Skeletal muscle tissue (tissue), 4 donors: ENCODE measurements around the gene SGTB. TPM values are rescaled to one million over a fixed set of nuclear protein-coding genes. Genes with fewer than 3 reads are reported as not detected.
A peak's percentile ranks its signal among the peaks of the same experiment; 100 is the strongest.
"Not testable (repeated sequence)": the region's sequence is repeated elsewhere in the genome, so short reads cannot be mapped to it uniquely, and the experiment has no call there.

ENCODE experiments used
- H3K27ac ChIP-seq: one replicate; pipeline ENCODE4 v1.7.0; 2013; ENCODE audit warnings: mild to moderate bottlenecking, low read depth, low read length, inconsistent platforms
- H3K27me3 ChIP-seq, 3 donors: one replicate each; pipeline ENCODE4 v1.7.0; 2013; ENCODE audit warnings: low read length in 3 of 3; ENCODE audit not compliant: control insufficient read depth in 3 of 3, insufficient read depth in 3 of 3
- H3K36me3 ChIP-seq, 3 donors: one replicate each; pipeline ENCODE4 v1.7.0; 2013; ENCODE audit warnings: low read length in 3 of 3; ENCODE audit not compliant: control insufficient read depth in 3 of 3, insufficient read depth in 3 of 3
- H3K4me1 ChIP-seq, 3 donors: one replicate each; pipeline ENCODE4 v1.7.0; 2013; ENCODE audit warnings: low read length in 3 of 3, mild to moderate bottlenecking in 3 of 3; ENCODE audit not compliant: control insufficient read depth in 3 of 3, insufficient read depth in 3 of 3
- H3K4me3 ChIP-seq, 3 donors: one replicate each; pipeline ENCODE4 v1.7.0; 2013; ENCODE audit warnings: low read length in 3 of 3
- H3K9ac ChIP-seq, 3 donors: one replicate each; pipeline ENCODE4 v1.7.0; 2013; ENCODE audit warnings: low read length in 3 of 3, mild to moderate bottlenecking in 3 of 3, moderate library complexity in 2 of 3, low read depth in 1 of 3
- H3K9me3 ChIP-seq, 3 donors: one replicate each; pipeline ENCODE4 v1.7.0; 2013; ENCODE audit warnings: low read length in 3 of 3; ENCODE audit not compliant: control insufficient read depth in 3 of 3
- total RNA-seq: library from RNA; depleted of rRNA; stranded (reverse); fragments of >200 nt; gene quantifications from one replicate; pipeline ENCODE4 v1.2.3, GENCODE V29; 2014
- donor health status: Osteomylitis.

Gene SGTB
- total RNA-seq, 1 donor from 2014 or later, result 4.2 TPM

- Histone ChIP-seq H3K36me3 (peaks cover 5 to 25% (median 7%) of the 10 kb centered on the region in 3 donors), H3K27me3 (no peaks in the 10 kb centered on the region), H3K27ac (no peak overlapping the region), H3K4me1 (no peaks in the 10 kb centered on the region), H3K9ac (no peak overlapping the region), H3K9me3 (no peaks in the 10 kb centered on the region), H3K4me3 (no peak overlapping the region)
These were observed 39.8 kb downstream of the SGTB start for GRCh38 chr5:65682148-65682547.

DNA sequence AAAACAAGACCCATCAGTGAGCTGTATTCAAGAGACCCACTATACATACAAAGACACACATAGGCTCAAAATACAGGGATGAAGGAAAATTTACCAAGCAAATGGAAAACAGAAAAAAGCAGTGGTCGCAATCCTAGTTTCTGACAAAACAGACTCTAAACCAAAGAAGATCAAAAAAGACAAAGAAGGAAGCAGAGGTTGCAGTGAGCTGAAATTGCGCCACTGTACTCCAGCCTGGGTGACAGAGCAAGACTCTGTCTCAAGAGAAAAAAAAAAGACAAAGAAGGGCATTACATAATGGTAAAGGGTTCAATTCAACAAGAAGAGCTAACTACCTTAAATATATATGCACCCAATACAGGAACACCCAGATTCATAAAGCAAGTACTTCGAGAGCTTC, 45.9 kb downstream of the SGTB start:
- not testable (repeated sequence) for H3K27ac ChIP-seq, H3K9me3 ChIP-seq, H3K9ac ChIP-seq, H3K4me3 ChIP-seq, H3K4me1 ChIP-seq, H3K27me3 ChIP-seq
- peaks cover 0 to 17% (median 2%) of the 10 kb centered on the region in 3 donors for H3K36me3 ChIP-seq

DNA sequence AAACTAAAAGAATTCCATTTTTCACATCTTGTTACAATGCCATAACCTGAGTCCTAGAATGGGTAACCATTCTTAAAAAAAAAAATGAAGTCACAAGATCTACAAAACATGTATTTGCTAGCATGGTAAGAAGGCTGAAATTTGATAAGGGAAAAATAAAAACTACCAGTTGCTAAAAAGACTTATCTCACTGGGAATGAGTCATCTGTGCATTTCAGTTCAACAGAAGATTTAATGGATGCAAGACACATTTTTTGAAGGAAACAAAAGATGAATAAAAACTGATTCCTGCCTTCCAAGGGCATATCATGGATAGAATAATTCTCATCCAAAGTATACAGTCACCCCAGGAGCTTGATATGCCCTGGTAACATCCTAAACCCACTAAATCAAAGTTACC, 47.2 kb downstream of the SGTB start:
- Histone ChIP-seq H3K36me3 (peaks cover 0 to 15% (median 1%) of the 10 kb centered on the region in 3 donors), H3K9ac (no peak overlapping the region), H3K4me3 (no peak overlapping the region), H3K27me3 (no peaks in the 10 kb centered on the region), H3K4me1 (no peaks in the 10 kb centered on the region), H3K27ac (no peak overlapping the region), H3K9me3 (no peaks in the 10 kb centered on the region)

DNA sequence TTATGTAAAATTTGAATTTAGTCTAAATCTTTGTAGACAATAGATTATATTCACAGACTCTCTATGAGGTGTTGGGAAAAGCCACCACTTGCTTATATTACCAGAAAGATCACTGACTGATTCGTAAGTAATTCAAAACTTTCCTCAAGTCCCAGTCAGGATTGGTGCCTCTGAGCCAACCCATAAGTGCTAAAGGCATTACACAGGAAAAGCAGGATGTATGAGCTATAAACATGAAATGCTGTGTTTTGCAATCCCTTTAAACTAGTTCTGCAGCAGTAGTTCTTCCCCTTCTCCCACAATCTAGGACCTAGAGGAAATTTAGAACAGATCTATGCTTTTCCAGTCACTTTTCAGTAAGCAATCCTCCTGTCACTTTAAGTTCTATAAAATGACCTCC, 49.1 kb downstream of the SGTB start:
- H3K27ac ChIP-seq, result no peak overlapping the region
- H3K9ac ChIP-seq, result no peak overlapping the region
- H3K36me3 ChIP-seq, result peaks cover 0 to 13% (median 4%) of the 10 kb centered on the region in 3 donors
- H3K27me3 ChIP-seq, result no peaks in the 10 kb centered on the region
- no peak overlapping the region for H3K4me3 ChIP-seq
- no peaks in the 10 kb centered on the region for H3K9me3 ChIP-seq
- no peaks in the 10 kb centered on the region for H3K4me1 ChIP-seq

DNA sequence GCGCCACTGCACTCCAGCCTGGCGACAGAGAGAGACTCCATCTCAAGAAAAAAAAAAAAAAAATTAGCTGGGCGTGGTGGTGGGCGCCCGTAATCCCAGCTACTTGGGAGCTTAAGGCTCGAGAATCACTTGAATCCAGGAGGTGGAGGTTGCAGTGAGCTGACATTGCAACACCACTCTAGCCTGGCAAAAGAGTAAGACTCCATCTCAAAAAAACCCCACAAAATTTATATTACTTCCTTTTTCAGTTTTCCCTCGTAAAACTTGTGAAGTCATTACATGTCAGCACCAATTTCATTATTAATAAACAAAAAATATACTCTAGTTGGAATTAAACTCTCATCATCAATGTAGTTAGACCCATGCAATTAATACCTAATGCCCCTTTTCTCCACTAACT, 53.2 kb downstream of the SGTB start:
- no peaks in the 10 kb centered on the region for H3K4me1 ChIP-seq
- no peaks in the 10 kb centered on the region for H3K27me3 ChIP-seq
- peaks cover 0 to 23% (median 9%) of the 10 kb centered on the region in 3 donors for H3K36me3 ChIP-seq
- no peak overlapping the region for H3K27ac ChIP-seq
- H3K9ac ChIP-seq, result no peak overlapping the region
- no peak overlapping the region for H3K4me3 ChIP-seq
- no peaks in the 10 kb centered on the region for H3K9me3 ChIP-seq

GRCh38 chr5:65663804-65664521, 57.9 kb downstream of the SGTB start:
- no peak overlapping the region for H3K4me3 ChIP-seq
- H3K9me3 ChIP-seq, result no peaks in the 10 kb centered on the region
- H3K27ac ChIP-seq, result no peak overlapping the region
- peaks cover 3 to 30% (median 8%) of the 10 kb centered on the region in 3 donors for H3K36me3 ChIP-seq
- H3K9ac ChIP-seq, result no peak overlapping the region
- H3K4me1 ChIP-seq, result no peaks in the 10 kb centered on the region
- H3K27me3 ChIP-seq, result no peaks in the 10 kb centered on the region

- no peak overlapping the region for H3K9ac ChIP-seq
- H3K9me3 ChIP-seq, result no peaks in the 10 kb centered on the region
- peaks cover 0 to 3% (median 3%) of the 10 kb centered on the region in 3 donors for H3K36me3 ChIP-seq
- H3K4me1 ChIP-seq, result no peaks in the 10 kb centered on the region
- no peak overlapping the region for H3K4me3 ChIP-seq
- H3K27ac ChIP-seq, result no peak overlapping the region
- no peaks in the 10 kb centered on the region for H3K27me3 ChIP-seq
These were observed 67.2 kb downstream of the SGTB start for GRCh38 chr5:65654713-65655112.

DNA sequence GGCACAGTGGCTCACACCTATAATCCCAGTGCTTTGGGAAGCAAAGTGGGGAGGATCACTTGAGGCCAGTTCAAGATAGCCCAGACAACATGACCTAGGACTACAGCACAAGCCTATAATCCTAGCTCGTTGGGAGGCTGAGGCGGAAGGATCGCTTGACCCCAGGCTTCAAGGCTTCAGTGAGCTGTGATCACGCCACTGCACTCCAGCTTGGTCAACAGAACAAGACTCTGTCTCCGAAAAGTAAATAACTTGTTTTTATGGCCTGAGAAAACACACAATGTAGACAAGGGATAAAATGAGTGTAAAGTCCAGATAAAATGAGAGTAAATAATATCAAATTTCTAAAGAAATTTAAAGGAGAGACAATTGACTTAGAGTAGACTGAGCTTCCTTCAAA, 70.8 kb downstream of the SGTB start:
- no peaks in the 10 kb centered on the region for H3K9me3 ChIP-seq
- peaks cover 3 to 9% (median 6%) of the 10 kb centered on the region in 3 donors for H3K36me3 ChIP-seq
- H3K27me3 ChIP-seq, result no peaks in the 10 kb centered on the region
- no peaks in the 10 kb centered on the region for H3K4me1 ChIP-seq
- H3K4me3 ChIP-seq, result no peak overlapping the region
- no peak overlapping the region for H3K9ac ChIP-seq
- H3K27ac ChIP-seq, result no peak overlapping the region

DNA sequence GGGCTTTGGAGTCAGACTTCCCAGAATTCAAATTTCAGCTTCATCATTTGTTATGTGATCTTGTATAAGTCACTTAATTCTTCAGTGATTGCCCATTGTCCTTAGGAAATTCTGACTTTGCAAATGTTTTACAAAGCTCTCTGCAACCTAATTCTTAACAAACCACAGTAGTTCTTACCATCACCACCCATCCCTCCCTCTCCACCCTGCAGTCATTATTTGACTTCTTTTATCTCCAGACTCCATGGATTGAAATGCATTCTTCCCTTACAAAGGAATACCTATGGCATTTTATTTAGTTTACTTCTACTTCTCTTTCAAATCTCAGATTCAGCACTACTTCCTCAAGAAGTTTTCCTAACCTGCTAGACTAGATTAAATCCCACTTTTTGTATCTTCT, 74.0 kb downstream of the SGTB start:
- peaks cover 3 to 9% (median 9%) of the 10 kb centered on the region in 3 donors for H3K36me3 ChIP-seq
- no peak overlapping the region for H3K9ac ChIP-seq
- no peaks in the 10 kb centered on the region for H3K9me3 ChIP-seq
- no peak overlapping the region for H3K4me3 ChIP-seq
- no peak overlapping the region for H3K27ac ChIP-seq
- no peaks in the 10 kb centered on the region for H3K27me3 ChIP-seq
- no peaks in the 10 kb centered on the region for H3K4me1 ChIP-seq

GRCh38 chr5:65646938-65647337, 75.0 kb downstream of the SGTB start:
- no peaks in the 10 kb centered on the region for H3K9me3 ChIP-seq
- no peak overlapping the region for H3K4me3 ChIP-seq
- H3K36me3 ChIP-seq, result peaks cover 3 to 9% (median 9%) of the 10 kb centered on the region in 3 donors

More at GRCh38 chr5:65646938-65647337, 75.0 kb downstream of the SGTB start:
- peak overlapping the region in 1 of 3 donors; percentile 14 for H3K9ac ChIP-seq
- no peaks in the 10 kb centered on the region for H3K27me3 ChIP-seq
- H3K27ac ChIP-seq, result no peak overlapping the region
- H3K4me1 ChIP-seq, result no peaks in the 10 kb centered on the region
